HCT116 (cell line): ENCODE results near the gene HPCAL1. TPM values are rescaled to one million over a fixed set of nuclear protein-coding genes. Genes with fewer than 3 reads are reported as not detected.

Source experiments
- ATAC-seq: fragments of 200-7000 bp; cut with Tn5 transposase; 2 replicates; pipeline ENCODE4 v1.9.1; 2020; ENCODE audit warnings: mild to moderate bottlenecking, moderate library complexity
- BruUV-seq: library from RNA; stranded (reverse); fragments of 400-500 nt; replicated peaks from 2 replicates; lab custom pipeline; 2021; lab: Mats Ljungman, UMichigan
- CTCF ChIA-PET: fragments of 300-600 bp; sonication (Branson Sonifier 250); formaldehyde crosslinking; loops from one replicate; lab custom pipeline; 2021; ENCODE audit warnings: antibody characterized with exemption; lab: Charles Lee
- POLR2A ChIA-PET: fragments of 300-600, 350-600 bp; sonication (Branson Sonifier 250); formaldehyde crosslinking; loops from one replicate; lab custom pipeline; 2021; ENCODE audit warnings: antibody characterized with exemption; lab: Charles Lee
- RAD21 ChIA-PET, 2 experiments: fragments of 300-600 bp; sonication (Branson Sonifier 250); formaldehyde crosslinking; loops; one replicate each; lab custom pipeline; 2023; ENCODE audit warnings: low total read pairs in 2 of 2; ENCODE audit not compliant: uncharacterized antibody in 2 of 2, unreplicated experiment in 2 of 2, low non-redundant PET in 1 of 2; lab: Charles Lee
- DNase-seq: peaks from one replicate; pipeline ENCODE4 v3.0.0-alpha.2; 2010; ENCODE audit warnings: low read depth, low spot score
- H2AFZ ChIP-seq: fragments of 200-600 bp; shearing (Covaris generic), sonication (generic); 2 replicates; pipeline ENCODE4 v1.6.1; 2017; ENCODE audit warnings: low read depth, mixed run types, mixed read lengths, antibody characterized with exemption, low read length; ENCODE audit not compliant: poor library complexity, severe bottlenecking
- H3K27ac ChIP-seq: 2 replicates; pipeline ENCODE4 v1.5.1; 2012; ENCODE audit warnings: low read depth, low read length
- H3K27me3 ChIP-seq: fragments of 200-600 bp; sonication (generic); 2 replicates; pipeline ENCODE4 v1.6.1; 2016; ENCODE audit warnings: mixed run types, low read length, mixed read lengths; ENCODE audit not compliant: insufficient read depth
- H3K36me3 ChIP-seq, 2 experiments: fragments of 200-500 bp in 1 of 2; fragments of 200-600 bp in 1 of 2; sonication (Bioruptor generic) in 1 of 2; sonication (generic) in 1 of 2; 2 replicates each; pipeline versions ENCODE4 v1.5.1 to v1.6.1; 2014 to 2016; ENCODE audit warnings: low read length in 2 of 2, inconsistent platforms in 1 of 2, mixed read lengths in 1 of 2, mixed run types in 1 of 2; ENCODE audit not compliant: insufficient read depth in 2 of 2, control insufficient read depth in 1 of 2
- H3K4me1 ChIP-seq, 2 experiments: fragments of 200-600 bp in 1 of 2; sonication (generic) in 1 of 2; 2 replicates each; pipeline versions ENCODE4 v1.5.1 to v1.6.1; 2012 to 2017; ENCODE audit warnings: low read length in 2 of 2, inconsistent platforms in 1 of 2, mild to moderate bottlenecking in 1 of 2, mixed read lengths in 1 of 2, mixed run types in 1 of 2, moderate library complexity in 1 of 2; ENCODE audit not compliant: insufficient read depth in 2 of 2, control insufficient read depth in 1 of 2
- H3K4me2 ChIP-seq: fragments of 200-600 bp; sonication (generic); 2 replicates; pipeline ENCODE4 v1.6.1; 2017; ENCODE audit warnings: mixed run types, low read length, mixed read lengths
- H3K4me3 ChIP-seq, 2 experiments: fragments of 200-600 bp in 1 of 2; sonication (generic) in 1 of 2; replicated peaks in 1 of 2; 2 replicates each; pipeline ENCODE4 v1.5.1; 2011 to 2016; ENCODE audit warnings: low read length in 2 of 2, control low read depth in 1 of 2, low read depth in 1 of 2, mild to moderate bottlenecking in 1 of 2, mixed read lengths in 1 of 2, mixed run types in 1 of 2
- H3K79me2 ChIP-seq: fragments of 200-600 bp; sonication (generic); 2 replicates; pipeline ENCODE4 v1.6.1; 2017; ENCODE audit warnings: mild to moderate bottlenecking, mixed run types, low read length, moderate library complexity, mixed read lengths; ENCODE audit not compliant: insufficient read depth
- H3K9ac ChIP-seq: fragments of 200-600 bp; sonication (generic); 2 replicates; pipeline ENCODE4 v1.6.1; 2016; ENCODE audit warnings: low read length, mixed read lengths
- H3K9me2 ChIP-seq: fragments of 200-600 bp; sonication (generic), shearing (Covaris generic); 2 replicates; pipeline ENCODE4 v1.6.1; 2017; ENCODE audit warnings: mixed run types, mild to moderate bottlenecking, moderate library complexity; ENCODE audit not compliant: insufficient read depth
- H3K9me3 ChIP-seq, 2 experiments: fragments of 200-500 bp in 1 of 2; fragments of 200-600 bp in 1 of 2; sonication (Bioruptor generic) in 1 of 2; sonication (generic) in 1 of 2; 2 replicates each; pipeline ENCODE4 v1.6.1; 2014 to 2017; ENCODE audit warnings: low read length in 2 of 2, mixed read lengths in 2 of 2, inconsistent platforms in 1 of 2, low read depth in 1 of 2, mild to moderate bottlenecking in 1 of 2, mixed run types in 1 of 2, moderate library complexity in 1 of 2; ENCODE audit not compliant: control insufficient read depth in 1 of 2, insufficient read depth in 1 of 2
- H4K20me1 ChIP-seq: fragments of 200-600 bp; sonication (generic), shearing (Covaris generic); 2 replicates; pipeline ENCODE4 v1.6.1; 2017; ENCODE audit warnings: mixed run types, mild to moderate bottlenecking, moderate library complexity; ENCODE audit not compliant: insufficient read depth
- CEBPB ChIP-seq: IDR thresholded peaks from 2 replicates; pipeline ENCODE4 v1.6.1; 2012; ENCODE audit warnings: low read depth
- CTCF ChIP-seq, 3 experiments: fragments of 200-600 bp in 1 of 3; sonication (generic) in 1 of 3; IDR thresholded peaks in 2 of 3; conservative IDR thresholded peaks in 1 of 3; 2 replicates each; pipeline ENCODE4 v1.5.1; 2012 to 2017; ENCODE audit warnings: low read depth in 2 of 3, low read length in 2 of 3, antibody characterized with exemption in 1 of 3, borderline replicate concordance in 1 of 3, control low read depth in 1 of 3, mild to moderate bottlenecking in 1 of 3, mixed read lengths in 1 of 3, mixed run types in 1 of 3, moderate library complexity in 1 of 3; ENCODE audit not compliant: insufficient read depth in 1 of 3
- EGR1 ChIP-seq: IDR thresholded peaks from 2 replicates; pipeline ENCODE4 v1.6.1; 2012; ENCODE audit warnings: low read depth
- EZH2 ChIP-seq: fragments of 200-600 bp; sonication (generic); IDR thresholded peaks from 2 replicates; pipeline ENCODE4 v1.6.1; 2017; ENCODE audit warnings: antibody characterized with exemption, mixed run types
- FOSL1 ChIP-seq: IDR thresholded peaks from 2 replicates; pipeline ENCODE4 v1.6.1; 2012; ENCODE audit warnings: low read depth
- JUND ChIP-seq: IDR thresholded peaks from 2 replicates; pipeline ENCODE4 v1.6.1; 2012
- MAX ChIP-seq: IDR thresholded peaks from 2 replicates; pipeline ENCODE4 v1.6.1; 2012
- POLR2A ChIP-seq: IDR thresholded peaks from 2 replicates; pipeline ENCODE4 v1.7.0; 2011; ENCODE audit warnings: borderline replicate concordance; ENCODE audit not compliant: insufficient read depth, insufficient read length; ENCODE audit errors: extremely low read depth
- POLR2AphosphoS5 ChIP-seq: IDR thresholded peaks from 2 replicates; pipeline ENCODE4 v1.6.1; 2011; ENCODE audit warnings: mild to moderate bottlenecking, low read depth, low read length, moderate library complexity
- RAD21 ChIP-seq: IDR thresholded peaks from 2 replicates; pipeline ENCODE4 v1.6.1; 2012; ENCODE audit warnings: low read depth, mild to moderate bottlenecking
- TCF7L2 ChIP-seq: IDR thresholded peaks from 2 replicates; pipeline ENCODE4 v1.7.0; 2011; ENCODE audit warnings: borderline replicate concordance, inconsistent platforms; ENCODE audit not compliant: insufficient read depth, insufficient read length; ENCODE audit errors: extremely low read depth
- ZFX ChIP-seq: fragments of 450-650 bp; IDR thresholded peaks from 2 replicates; pipeline ENCODE4 v1.6.1; 2017
- ZNF274 ChIP-seq: fragments of 200-500 bp; sonication (Bioruptor generic); IDR thresholded peaks from 2 replicates; pipeline ENCODE4 v1.6.1; 2014; ENCODE audit warnings: mild to moderate bottlenecking, low read depth, low read length, inconsistent platforms
- intact Hi-C: fragments of 100-400 bp; cut with micrococcal nuclease; formaldehyde crosslinking; loops from 2 replicates; pipeline ENCODE4 v1.10.0; 2022
- total RNA-seq: library from RNA; stranded (reverse); gene quantifications from one replicate; pipeline ENCODE4 v1.2.1, GENCODE V29; 2021; ENCODE audit not compliant: unreplicated experiment
- TF ChIP-seq, protein P1 (sequence below): IDR thresholded peaks from 2 replicates; pipeline ENCODE4 v1.6.1; 2011; ENCODE audit warnings: mild to moderate bottlenecking, low read length, moderate library complexity; ENCODE audit not compliant: insufficient replicate concordance; ENCODE audit errors: extremely low read depth
- TF ChIP-seq, protein P2 (sequence below): IDR thresholded peaks from 2 replicates; pipeline ENCODE4 v1.6.1; 2012; ENCODE audit warnings: low read depth

HPCAL1 gene
- total RNA-seq, 1 experiment from 2014 or later, result 111 TPM

DNA sequence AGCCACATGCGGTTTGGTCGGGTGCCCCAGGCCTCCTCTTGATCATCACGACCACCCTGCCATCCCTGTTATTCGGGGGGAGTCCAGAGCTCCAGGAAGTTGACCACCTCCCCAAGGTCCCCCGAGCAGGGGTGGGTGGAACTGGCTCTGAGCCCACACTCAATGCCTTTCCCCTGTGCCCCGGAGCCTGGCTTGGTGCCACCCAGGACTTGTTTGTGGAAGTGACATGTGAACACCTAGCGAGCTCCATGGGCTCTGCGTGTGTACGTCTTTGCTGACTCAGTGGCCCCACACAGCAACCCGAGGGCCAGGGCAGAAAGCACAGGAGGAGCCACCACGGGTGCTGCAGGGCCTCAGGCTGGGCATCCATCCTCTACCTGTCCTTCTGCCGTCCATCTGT is 112.9 kb downstream of the HPCAL1 start:
- Histone ChIP-seq H3K9me3 (no peaks in the 10 kb centered on the region), H3K4me3 (no peak overlapping the region), H3K79me2 (peaks cover 21% of the 10 kb centered on the region; the same call in 1 of the 2 replicates), H3K4me1 (peaks cover 19 to 43% of the 10 kb centered on the region in 2 experiments), H3K4me2 (no peak overlapping the region), H3K9me2 (no peaks in the 10 kb centered on the region), H2AFZ (no peak overlapping the region), H3K9ac (no peak overlapping the region), H4K20me1 (no peaks in the 10 kb centered on the region), H3K27me3 (no peaks in the 10 kb centered on the region), H3K36me3 (peaks cover 0 to 13% of the 10 kb centered on the region in 2 experiments; a peak in 1 of 4 replicates), H3K27ac (no peak overlapping the region)
- DNase-seq, result no peak
- no peak for ATAC-seq
- ChIA-PET RAD21 (no interaction called here), POLR2A (no interaction called here), CTCF (interaction anchor here (2.1 kb wide), 1 partner anchor 19 kb away, joined by 5 read pairs; no protein-coding TSS in a partner anchor)
- BruUV-seq, result no TSS peak
- no peak for TF ChIP-seq JUND
- no peak for TF ChIP-seq TCF7L2
- TF ChIP-seq, protein P1, sequence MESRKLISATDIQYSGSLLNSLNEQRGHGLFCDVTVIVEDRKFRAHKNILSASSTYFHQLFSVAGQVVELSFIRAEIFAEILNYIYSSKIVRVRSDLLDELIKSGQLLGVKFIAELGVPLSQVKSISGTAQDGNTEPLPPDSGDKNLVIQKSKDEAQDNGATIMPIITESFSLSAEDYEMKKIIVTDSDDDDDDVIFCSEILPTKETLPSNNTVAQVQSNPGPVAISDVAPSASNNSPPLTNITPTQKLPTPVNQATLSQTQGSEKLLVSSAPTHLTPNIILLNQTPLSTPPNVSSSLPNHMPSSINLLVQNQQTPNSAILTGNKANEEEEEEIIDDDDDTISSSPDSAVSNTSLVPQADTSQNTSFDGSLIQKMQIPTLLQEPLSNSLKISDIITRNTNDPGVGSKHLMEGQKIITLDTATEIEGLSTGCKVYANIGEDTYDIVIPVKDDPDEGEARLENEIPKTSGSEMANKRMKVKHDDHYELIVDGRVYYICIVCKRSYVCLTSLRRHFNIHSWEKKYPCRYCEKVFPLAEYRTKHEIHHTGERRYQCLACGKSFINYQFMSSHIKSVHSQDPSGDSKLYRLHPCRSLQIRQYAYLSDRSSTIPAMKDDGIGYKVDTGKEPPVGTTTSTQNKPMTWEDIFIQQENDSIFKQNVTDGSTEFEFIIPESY, result no peak
- no peak for TF ChIP-seq FOSL1
- no peak for TF ChIP-seq CTCF (IDR thresholded peaks at IDR 0.05 in 2 of 3, conservative IDR thresholded peaks at IDR 0.05 in 1 of 3; ENCODE audit: borderline replicate concordance in 1 of 3, insufficient read depth in 1 of 3, low read depth in 2 of 3, low read length in 2 of 3)
- TF ChIP-seq ZNF274, result no peak
- no peak for TF ChIP-seq POLR2A
- TF ChIP-seq ZFX, result no peak
- TF ChIP-seq EGR1, result no peak
- no peak for TF ChIP-seq CEBPB
- TF ChIP-seq, protein P2, sequence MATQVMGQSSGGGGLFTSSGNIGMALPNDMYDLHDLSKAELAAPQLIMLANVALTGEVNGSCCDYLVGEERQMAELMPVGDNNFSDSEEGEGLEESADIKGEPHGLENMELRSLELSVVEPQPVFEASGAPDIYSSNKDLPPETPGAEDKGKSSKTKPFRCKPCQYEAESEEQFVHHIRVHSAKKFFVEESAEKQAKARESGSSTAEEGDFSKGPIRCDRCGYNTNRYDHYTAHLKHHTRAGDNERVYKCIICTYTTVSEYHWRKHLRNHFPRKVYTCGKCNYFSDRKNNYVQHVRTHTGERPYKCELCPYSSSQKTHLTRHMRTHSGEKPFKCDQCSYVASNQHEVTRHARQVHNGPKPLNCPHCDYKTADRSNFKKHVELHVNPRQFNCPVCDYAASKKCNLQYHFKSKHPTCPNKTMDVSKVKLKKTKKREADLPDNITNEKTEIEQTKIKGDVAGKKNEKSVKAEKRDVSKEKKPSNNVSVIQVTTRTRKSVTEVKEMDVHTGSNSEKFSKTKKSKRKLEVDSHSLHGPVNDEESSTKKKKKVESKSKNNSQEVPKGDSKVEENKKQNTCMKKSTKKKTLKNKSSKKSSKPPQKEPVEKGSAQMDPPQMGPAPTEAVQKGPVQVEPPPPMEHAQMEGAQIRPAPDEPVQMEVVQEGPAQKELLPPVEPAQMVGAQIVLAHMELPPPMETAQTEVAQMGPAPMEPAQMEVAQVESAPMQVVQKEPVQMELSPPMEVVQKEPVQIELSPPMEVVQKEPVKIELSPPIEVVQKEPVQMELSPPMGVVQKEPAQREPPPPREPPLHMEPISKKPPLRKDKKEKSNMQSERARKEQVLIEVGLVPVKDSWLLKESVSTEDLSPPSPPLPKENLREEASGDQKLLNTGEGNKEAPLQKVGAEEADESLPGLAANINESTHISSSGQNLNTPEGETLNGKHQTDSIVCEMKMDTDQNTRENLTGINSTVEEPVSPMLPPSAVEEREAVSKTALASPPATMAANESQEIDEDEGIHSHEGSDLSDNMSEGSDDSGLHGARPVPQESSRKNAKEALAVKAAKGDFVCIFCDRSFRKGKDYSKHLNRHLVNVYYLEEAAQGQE, result no peak
- TF ChIP-seq EZH2, result no peak
- no peak for TF ChIP-seq MAX
- no peak for TF ChIP-seq POLR2AphosphoS5
- no peak for TF ChIP-seq RAD21
- intact Hi-C loops, result no loop called here
